Fibroblast of lung (primary cell): ENCODE data around the gene AFAP1L2. TPM values are rescaled to one million over a fixed set of nuclear protein-coding genes. Genes with fewer than 3 reads are reported as not detected.

ENCODE experiments used
- DNase-seq, 2 donors: peaks; one replicate each; pipeline versions ENCODE4 v3.0.0 to v3.0.0-alpha.2; 2010; ENCODE audit warnings: low read depth in 2 of 2
- H2AFZ ChIP-seq: 2 replicates; pipeline ENCODE4 v1.5.1; 2012; ENCODE audit warnings: low read length, control low read depth, inconsistent platforms
- H3K27ac ChIP-seq: 2 replicates; pipeline ENCODE4 v1.5.1; 2011; ENCODE audit warnings: low read length, control low read depth; ENCODE audit not compliant: insufficient read depth
- H3K27me3 ChIP-seq: 2 replicates; pipeline ENCODE4 v1.5.1; 2011; ENCODE audit warnings: mild to moderate bottlenecking, low read length; ENCODE audit not compliant: control insufficient read depth, insufficient read depth
- H3K36me3 ChIP-seq: 2 replicates; pipeline ENCODE4 v1.5.1; 2011; ENCODE audit warnings: low read length; ENCODE audit not compliant: control insufficient read depth, insufficient read depth
- H3K4me1 ChIP-seq: 2 replicates; pipeline ENCODE4 v1.5.1; 2011; ENCODE audit warnings: low read length; ENCODE audit not compliant: control insufficient read depth, insufficient read depth; ENCODE audit errors: extremely low read depth
- H3K4me2 ChIP-seq: 2 replicates; pipeline ENCODE4 v1.5.1; 2011; ENCODE audit warnings: low read length, control low read depth; ENCODE audit not compliant: insufficient read depth; ENCODE audit errors: extremely low read depth
- H3K4me3 ChIP-seq, 4 experiments: fragments of 200-600 bp in 1 of 4; sonication (generic) in 1 of 4; replicated peaks in 1 of 4; 2 replicates each; pipeline ENCODE4 v1.5.1; 2011 to 2016; ENCODE audit warnings: low read length in 4 of 4, low read depth in 3 of 4, mild to moderate bottlenecking in 3 of 4, control low read depth in 2 of 4, inconsistent platforms in 1 of 4, mixed read lengths in 1 of 4; ENCODE audit not compliant: insufficient read depth in 1 of 4; ENCODE audit errors: control extremely low read depth in 1 of 4
- H3K79me2 ChIP-seq: 2 replicates; pipeline ENCODE4 v1.5.1; 2012; ENCODE audit warnings: mild to moderate bottlenecking, low read length, inconsistent platforms; ENCODE audit not compliant: control insufficient read depth, insufficient read depth
- H3K9ac ChIP-seq: 2 replicates; pipeline ENCODE4 v1.5.1; 2011; ENCODE audit warnings: mild to moderate bottlenecking, low read length, control low read depth; ENCODE audit not compliant: insufficient read depth
- H3K9me3 ChIP-seq: 2 replicates; pipeline ENCODE4 v1.5.1; 2012; ENCODE audit warnings: low read depth, low read length; ENCODE audit not compliant: control insufficient read depth, insufficient read depth
- H4K20me1 ChIP-seq: 2 replicates; pipeline ENCODE4 v1.5.1; 2011; ENCODE audit warnings: low read length; ENCODE audit not compliant: control insufficient read depth, insufficient read depth; ENCODE audit errors: extremely low read depth
- EZH2 ChIP-seq: IDR thresholded peaks from 2 replicates; pipeline ENCODE4 v1.5.1; 2012; ENCODE audit warnings: low read length, control low read depth, mild to moderate bottlenecking; ENCODE audit errors: missing control alignments
- polyA plus RNA-seq, 2 donors: library from polyadenylated mRNA; depleted of rRNA in 1 of 2; stranded (reverse) in 1 of 2; unstranded in 1 of 2; fragments of >200 nt; gene quantifications; 2 replicates each; pipeline ENCODE4 v1.2.1, GENCODE V29; 2011 to 2012; ENCODE audit warnings: missing spikeins in 1 of 2
- total RNA-seq: library from RNA; depleted of rRNA; stranded (reverse); fragments of >200 nt; gene quantifications from 2 replicates; pipeline ENCODE4 v1.2.1, GENCODE V29; 2014
- TF ChIP-seq, protein P1 (sequence below), 2 donors: IDR thresholded peaks in 1 of 2; conservative IDR thresholded peaks in 1 of 2; 1 replicate in 1 of 2; 2 replicates in 1 of 2; pipeline ENCODE4 v1.5.1; 2011 to 2012; ENCODE audit warnings: low read length in 2 of 2, control low read depth in 1 of 2, inconsistent platforms in 1 of 2, low read depth in 1 of 2, mild to moderate bottlenecking in 1 of 2

The AFAP1L2 gene
- total and polyA plus RNA-seq, 2 donors (not counting 1 experiment from before 2014, with no cell fraction given), result 0.17 to 9.6 TPM

DNA sequence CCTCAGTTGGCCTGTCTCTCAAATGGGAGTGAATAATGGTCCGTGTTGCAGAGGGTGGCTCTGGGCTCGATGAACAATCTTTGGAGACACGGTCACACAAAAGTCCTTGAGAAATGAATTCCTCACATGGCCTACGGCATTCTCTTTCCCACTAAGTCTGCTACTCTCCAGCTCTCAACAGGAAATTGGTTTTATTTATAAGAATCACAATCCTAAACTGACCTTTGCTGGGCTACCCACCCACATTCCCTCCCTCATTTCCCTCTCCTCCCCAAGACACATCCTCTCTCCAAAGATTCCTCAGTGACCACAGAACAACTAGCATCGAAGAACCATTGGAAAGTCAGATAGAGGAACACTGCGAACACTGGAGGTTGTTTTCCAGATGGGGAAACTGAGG is 4.7 kb downstream of the AFAP1L2 start:
- H3K4me1 ChIP-seq, result peaks cover 28% of the 10 kb centered on the region
- no peaks in the 10 kb centered on the region for H3K9me3 ChIP-seq
- H2AFZ ChIP-seq, result no peak overlapping the region
- no peak overlapping the region for H3K4me2 ChIP-seq
- H3K9ac ChIP-seq, result no peak overlapping the region
- TF ChIP-seq, protein P1, sequence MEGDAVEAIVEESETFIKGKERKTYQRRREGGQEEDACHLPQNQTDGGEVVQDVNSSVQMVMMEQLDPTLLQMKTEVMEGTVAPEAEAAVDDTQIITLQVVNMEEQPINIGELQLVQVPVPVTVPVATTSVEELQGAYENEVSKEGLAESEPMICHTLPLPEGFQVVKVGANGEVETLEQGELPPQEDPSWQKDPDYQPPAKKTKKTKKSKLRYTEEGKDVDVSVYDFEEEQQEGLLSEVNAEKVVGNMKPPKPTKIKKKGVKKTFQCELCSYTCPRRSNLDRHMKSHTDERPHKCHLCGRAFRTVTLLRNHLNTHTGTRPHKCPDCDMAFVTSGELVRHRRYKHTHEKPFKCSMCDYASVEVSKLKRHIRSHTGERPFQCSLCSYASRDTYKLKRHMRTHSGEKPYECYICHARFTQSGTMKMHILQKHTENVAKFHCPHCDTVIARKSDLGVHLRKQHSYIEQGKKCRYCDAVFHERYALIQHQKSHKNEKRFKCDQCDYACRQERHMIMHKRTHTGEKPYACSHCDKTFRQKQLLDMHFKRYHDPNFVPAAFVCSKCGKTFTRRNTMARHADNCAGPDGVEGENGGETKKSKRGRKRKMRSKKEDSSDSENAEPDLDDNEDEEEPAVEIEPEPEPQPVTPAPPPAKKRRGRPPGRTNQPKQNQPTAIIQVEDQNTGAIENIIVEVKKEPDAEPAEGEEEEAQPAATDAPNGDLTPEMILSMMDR (conservative IDR thresholded peaks at IDR 0.05 in 1 of 2, IDR thresholded peaks at IDR 0.05 in 1 of 2; ENCODE audit: low read depth in 1 of 2, low read length in 2 of 2), result no peak
- TF ChIP-seq EZH2, result no peak
- peaks cover 10% of the 10 kb centered on the region for H3K27me3 ChIP-seq
- H3K79me2 ChIP-seq, result no peaks in the 10 kb centered on the region
- H4K20me1 ChIP-seq, result no peaks in the 10 kb centered on the region
- DNase-seq, result peak in 1 of 2 donors; percentile 32
- H3K27ac ChIP-seq, result peak overlapping the region; percentile 41
- H3K4me3 ChIP-seq, result no peak overlapping the region
- no peaks in the 10 kb centered on the region for H3K36me3 ChIP-seq

DNA sequence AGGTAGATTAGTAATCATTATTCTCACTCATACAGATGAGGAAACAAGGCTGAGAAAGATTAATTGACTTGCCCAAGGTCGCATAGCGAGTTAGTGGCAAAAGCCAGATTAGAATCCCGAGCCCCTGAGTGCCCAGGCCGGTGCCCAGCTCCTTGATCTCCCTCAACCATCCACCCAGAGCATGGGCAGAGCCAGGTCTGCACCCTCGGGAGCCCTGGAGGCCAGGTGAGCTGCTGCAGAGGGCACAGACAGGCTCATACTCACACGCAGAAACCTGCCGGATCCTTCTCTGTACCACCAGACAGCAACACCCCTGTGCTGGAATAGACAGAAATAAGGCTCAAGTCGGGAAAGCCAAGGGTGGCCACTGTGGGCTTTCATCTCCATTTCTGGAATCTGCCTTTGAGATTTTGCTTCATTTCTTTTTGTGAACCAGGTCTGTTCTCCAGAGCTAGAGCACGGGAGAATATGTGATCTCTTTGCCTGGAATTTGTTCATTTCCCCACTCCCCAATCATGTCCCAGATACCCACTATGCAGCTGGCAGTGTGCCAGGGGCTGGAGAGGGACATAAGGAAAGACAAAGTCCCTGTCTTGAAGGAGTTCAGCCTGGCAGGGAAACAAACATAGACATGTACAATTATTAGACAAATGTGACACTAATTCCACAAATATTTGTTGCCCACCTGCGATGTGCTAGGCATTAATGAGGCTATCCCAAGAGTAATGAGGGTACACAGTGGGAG is 5.5 kb downstream of the AFAP1L2 start:
- Histone ChIP-seq H3K4me2 (no peak overlapping the region), H3K27me3 (peaks cover 6% of the 10 kb centered on the region), H3K27ac (no peak overlapping the region)

DNA sequence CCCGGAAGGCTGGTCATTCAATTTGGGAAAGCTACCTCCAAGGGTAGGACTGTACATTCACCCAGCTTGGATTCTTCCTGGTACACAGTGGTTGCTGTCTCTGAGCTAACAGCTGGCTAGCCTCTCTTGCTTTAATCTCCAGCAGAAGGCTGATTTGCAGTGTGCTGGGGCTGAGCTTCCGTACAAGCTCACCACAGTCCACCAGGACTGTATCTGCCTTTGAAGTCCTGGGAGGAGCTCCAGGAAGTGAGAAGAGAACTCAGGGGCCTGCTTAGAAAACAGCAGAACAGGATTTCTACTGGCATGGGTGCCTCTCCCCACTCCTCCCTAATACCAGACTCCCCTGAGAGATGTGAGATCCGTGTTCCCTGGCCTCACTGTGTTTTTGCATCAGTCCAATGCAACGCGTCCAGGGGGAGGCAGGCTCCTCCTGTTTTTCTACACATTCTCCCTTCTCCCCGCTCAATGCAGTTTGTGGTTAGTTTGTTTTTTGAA is 6.6 kb downstream of the AFAP1L2 start:
- no peaks in the 10 kb centered on the region for H3K9me3 ChIP-seq
- peak; percentile 41 to 44 for DNase-seq
- peak overlapping the region in 2 of 4 experiments; percentile 11 to 29 for H3K4me3 ChIP-seq
- peak overlapping the region; percentile 30 for H3K27ac ChIP-seq
- peak overlapping the region; percentile 65 for H3K4me2 ChIP-seq
- TF ChIP-seq EZH2, result no peak
- TF ChIP-seq, protein P1 (conservative IDR thresholded peaks at IDR 0.05 in 1 of 2, IDR thresholded peaks at IDR 0.05 in 1 of 2; ENCODE audit: low read depth in 1 of 2, low read length in 2 of 2), result no peak
- peaks cover 35% of the 10 kb centered on the region for H3K4me1 ChIP-seq
- no peak overlapping the region for H3K9ac ChIP-seq
- H3K27me3 ChIP-seq, result no peaks in the 10 kb centered on the region
- H3K36me3 ChIP-seq, result no peaks in the 10 kb centered on the region
- no peaks in the 10 kb centered on the region for H4K20me1 ChIP-seq
- no peaks in the 10 kb centered on the region for H3K79me2 ChIP-seq
- H2AFZ ChIP-seq, result no peak overlapping the region

More for the DNA sequence above, 5.5 kb downstream of the AFAP1L2 start:
- H3K9ac ChIP-seq, result no peak overlapping the region
- DNase-seq, result no peak
- H3K79me2 ChIP-seq, result no peaks in the 10 kb centered on the region
- no peaks in the 10 kb centered on the region for H4K20me1 ChIP-seq
- H3K36me3 ChIP-seq, result no peaks in the 10 kb centered on the region
- TF ChIP-seq, protein P1 (conservative IDR thresholded peaks at IDR 0.05 in 1 of 2, IDR thresholded peaks at IDR 0.05 in 1 of 2; ENCODE audit: low read depth in 1 of 2, low read length in 2 of 2), result no peak
- TF ChIP-seq EZH2, result no peak
- H3K4me3 ChIP-seq, result no peak overlapping the region
- H3K4me1 ChIP-seq, result peaks cover 28% of the 10 kb centered on the region
- H3K9me3 ChIP-seq, result no peaks in the 10 kb centered on the region
- H2AFZ ChIP-seq, result no peak overlapping the region
